Gastrocnemius medialis (tissue), 4 donors: Measurements from ENCODE around the gene AMN1. TPM values are rescaled to one million over a fixed set of nuclear protein-coding genes. Genes with fewer than 3 reads are reported as not detected.
"Not testable (repeated sequence)": the region's sequence is repeated elsewhere in the genome, so short reads cannot be mapped to it uniquely, and the experiment has no call there.

Experiments
- ATAC-seq, 2 donors: fragments of 150-250 bp; one replicate each; pipeline ENCODE4 v1.9.1; 2016
- DNase-seq, 2 donors: peaks; one replicate each; pipeline ENCODE4 v3.0.0-alpha.2; 2019
- H3K27ac ChIP-seq, 4 donors: fragments of 200-600 bp; sonication (generic); 1 replicate in 1 of 4; 2 replicates in 3 of 4; pipeline ENCODE4 v1.5.1; 2016 to 2018; ENCODE audit warnings: mild to moderate bottlenecking in 2 of 4, moderate library complexity in 1 of 4
- H3K27me3 ChIP-seq, 3 donors: fragments of 200-600 bp; sonication (generic) in 2 of 3; 1 replicate in 1 of 3; 2 replicates in 2 of 3; pipeline versions ENCODE4 v1.5.1 to v1.6.0; 2016 to 2019; ENCODE audit warnings: mild to moderate bottlenecking in 1 of 3, moderate library complexity in 1 of 3
- H3K36me3 ChIP-seq, 2 donors: fragments of 200-600 bp; sonication (generic) in 1 of 2; one replicate each; pipeline ENCODE4 v1.5.1; 2017 to 2018
- H3K4me1 ChIP-seq, 2 donors: fragments of 200-600 bp; sonication (generic) in 1 of 2; one replicate each; pipeline ENCODE4 v1.5.1; 2016 to 2017; ENCODE audit warnings: mild to moderate bottlenecking in 2 of 2
- H3K4me3 ChIP-seq, 4 donors: fragments of 200-600 bp; sonication (generic) in 3 of 4; 1 replicate in 1 of 4; 2 replicates in 3 of 4; pipeline ENCODE4 v1.5.1; 2016 to 2019; ENCODE audit warnings: mild to moderate bottlenecking in 2 of 4
- H3K9me3 ChIP-seq, 3 donors: fragments of 200-600 bp; sonication (generic) in 2 of 3; 1 replicate in 1 of 3; 2 replicates in 2 of 3; pipeline ENCODE4 v1.5.1; 2016 to 2019
- POLR2A ChIP-seq, 2 donors: fragments of 450-650 bp; IDR thresholded peaks; one replicate each; pipeline ENCODE4 v1.6.1; 2017; ENCODE audit warnings: antibody characterized with exemption in 2 of 2, mild to moderate bottlenecking in 2 of 2, moderate library complexity in 2 of 2
- in situ Hi-C, 4 donors: fragments of 200-750 bp; cut with MboI; loops; one replicate each; pipeline versions ENCODE4 v1.15.0 to v1.8.0; 2017; ENCODE audit warnings: low sequenced_read_pairs in 4 of 4
- intact Hi-C: fragments of 100-400 bp; cut with DNase I; formaldehyde crosslinking; loops from one replicate; pipeline ENCODE4 v1.15.1; 2023; ENCODE audit warnings: low total_unique reads
- total RNA-seq, 4 donors: library from RNA; depleted of rRNA; stranded (reverse); fragments of >200 nt; gene quantifications; one replicate each; pipeline versions ENCODE4 v1.1.0 to v1.2.3, GENCODE V29; 2016
- TF ChIP-seq, protein P1 (sequence below), 5 experiments: fragments of 450-650 bp in 3 of 5; fragments of 200-600 bp in 2 of 5; sonication (generic) in 2 of 5; IDR thresholded peaks in 4 of 5; conservative IDR thresholded peaks in 1 of 5; 1 replicate in 4 of 5; 2 replicates in 1 of 5; pipeline ENCODE4 v1.5.1; 2016 to 2019; ENCODE audit warnings: antibody characterized with exemption in 5 of 5, mild to moderate bottlenecking in 3 of 5, moderate library complexity in 3 of 5

The AMN1 gene
- total RNA-seq, 4 donors from 2014 or later = 14.9 to 27.2 (median 18.6) TPM

- Histone ChIP-seq H3K9me3 (peaks cover 0 to 6% (median 4%) of the 10 kb centered on the region in 3 donors), H3K36me3 (peaks cover 0 to 17% of the 10 kb centered on the region in 2 donors), H3K27ac (no peak overlapping the region), H3K4me1 (no peaks in the 10 kb centered on the region), H3K27me3 (no peaks in the 10 kb centered on the region), H3K4me3 (no peak overlapping the region)
- intact Hi-C loops = no loop called here
- TF ChIP-seq, protein P1, sequence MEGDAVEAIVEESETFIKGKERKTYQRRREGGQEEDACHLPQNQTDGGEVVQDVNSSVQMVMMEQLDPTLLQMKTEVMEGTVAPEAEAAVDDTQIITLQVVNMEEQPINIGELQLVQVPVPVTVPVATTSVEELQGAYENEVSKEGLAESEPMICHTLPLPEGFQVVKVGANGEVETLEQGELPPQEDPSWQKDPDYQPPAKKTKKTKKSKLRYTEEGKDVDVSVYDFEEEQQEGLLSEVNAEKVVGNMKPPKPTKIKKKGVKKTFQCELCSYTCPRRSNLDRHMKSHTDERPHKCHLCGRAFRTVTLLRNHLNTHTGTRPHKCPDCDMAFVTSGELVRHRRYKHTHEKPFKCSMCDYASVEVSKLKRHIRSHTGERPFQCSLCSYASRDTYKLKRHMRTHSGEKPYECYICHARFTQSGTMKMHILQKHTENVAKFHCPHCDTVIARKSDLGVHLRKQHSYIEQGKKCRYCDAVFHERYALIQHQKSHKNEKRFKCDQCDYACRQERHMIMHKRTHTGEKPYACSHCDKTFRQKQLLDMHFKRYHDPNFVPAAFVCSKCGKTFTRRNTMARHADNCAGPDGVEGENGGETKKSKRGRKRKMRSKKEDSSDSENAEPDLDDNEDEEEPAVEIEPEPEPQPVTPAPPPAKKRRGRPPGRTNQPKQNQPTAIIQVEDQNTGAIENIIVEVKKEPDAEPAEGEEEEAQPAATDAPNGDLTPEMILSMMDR (IDR thresholded peaks at IDR 0.05 in 4 of 5, conservative IDR thresholded peaks at IDR 0.05 in 1 of 5) = no peak
- no peak for TF ChIP-seq POLR2A (IDR thresholded peaks at IDR 0.05)
- ATAC-seq = no peak
- in situ Hi-C loops = loop anchor here in 3 of 4 donors (25.0 kb wide), 3 partner anchors 290 to 1015 kb away; partner anchors contain the start of genes RESF1 (in 2 of the 3) and DNM1L (in 1 of the 3)
- DNase-seq = no peak
Measured at GRCh38 chr12:31672521-31672920, 56.3 kb downstream of the AMN1 start.

DNA sequence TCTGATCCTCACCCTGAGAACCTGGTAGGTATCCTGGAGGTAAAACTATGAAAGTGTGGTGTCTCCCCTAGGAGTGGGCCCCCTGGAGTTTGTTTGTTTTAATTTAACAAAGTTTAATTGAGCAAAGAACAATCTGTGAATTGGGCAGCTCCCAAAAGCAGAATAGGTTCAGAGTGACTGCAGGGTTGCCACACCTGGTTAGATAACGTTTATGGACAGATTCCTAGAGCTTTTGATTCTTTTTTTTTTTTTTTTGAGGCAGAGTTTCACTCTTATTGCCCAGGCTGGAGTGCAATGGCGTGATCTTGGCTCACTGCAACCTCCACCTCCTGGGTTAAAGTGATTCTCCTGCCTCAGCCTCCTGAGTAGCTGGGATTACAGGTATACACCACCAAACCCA lies 59.2 kb downstream of the AMN1 start:
- H3K27ac ChIP-seq, H3K27me3 ChIP-seq, H3K9me3 ChIP-seq, ATAC-seq, H3K4me3 ChIP-seq, DNase-seq, intact Hi-C loops, H3K4me1 ChIP-seq: not testable (repeated sequence)
- peaks cover 0 to 18% of the 10 kb centered on the region in 2 donors for H3K36me3 ChIP-seq
- in situ Hi-C loops = loop anchor here in 3 of 4 donors (25.0 kb wide), 3 partner anchors 293 to 1018 kb away; partner anchors contain the start of genes RESF1 (in 2 of the 3) and DNM1L (in 1 of the 3)

GRCh38 chr12:31669020-31669419 lies 59.8 kb downstream of the AMN1 start:
- Histone ChIP-seq H3K27ac (no peak overlapping the region), H3K4me1 (no peaks in the 10 kb centered on the region), H3K36me3 (peaks cover 0 to 18% of the 10 kb centered on the region in 2 donors), H3K9me3 (peaks cover 0 to 6% (median 4%) of the 10 kb centered on the region in 3 donors), H3K27me3 (no peaks in the 10 kb centered on the region), H3K4me3 (no peak overlapping the region)
- intact Hi-C loops = no loop called here
- DNase-seq (no peak), ATAC-seq (no peak)
- TF ChIP-seq, protein P1 (IDR thresholded peaks at IDR 0.05 in 4 of 5, conservative IDR thresholded peaks at IDR 0.05 in 1 of 5) = no peak
- no peak for TF ChIP-seq POLR2A (IDR thresholded peaks at IDR 0.05)
- in situ Hi-C loops = loop anchor here in 3 of 4 donors (25.0 kb wide), 3 partner anchors 293 to 1018 kb away; partner anchors contain the start of genes RESF1 (in 2 of the 3) and DNM1L (in 1 of the 3)

DNA sequence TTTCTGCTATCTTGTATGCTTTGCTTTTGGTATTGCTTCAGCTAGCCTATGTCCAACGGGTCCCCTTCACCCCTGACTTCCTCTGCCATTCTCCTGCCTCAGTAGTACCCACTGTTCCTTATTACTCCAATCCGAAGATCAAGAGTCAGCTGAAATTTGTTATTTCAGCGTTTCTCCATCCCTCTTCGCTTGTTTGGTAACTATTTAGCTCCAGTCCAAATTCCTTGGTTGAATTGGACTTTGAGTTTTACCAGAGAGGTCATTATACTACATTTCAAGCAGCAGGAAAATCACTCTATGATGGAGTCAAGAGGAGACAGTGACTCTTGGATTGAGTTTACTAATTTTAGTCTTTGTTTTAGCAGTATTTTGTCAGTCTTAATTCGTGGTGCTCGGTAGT lies 64.8 kb downstream of the AMN1 start:
- ATAC-seq (no peak), DNase-seq (no peak)
- TF ChIP-seq POLR2A (IDR thresholded peaks at IDR 0.05) = no peak
- TF ChIP-seq, protein P1 (IDR thresholded peaks at IDR 0.05 in 4 of 5, conservative IDR thresholded peaks at IDR 0.05 in 1 of 5) = no peak
- in situ Hi-C loops (loop anchor here in 3 of 4 donors (25.0 kb wide), 3 partner anchors 298 to 1023 kb away; partner anchors contain the start of genes RESF1 (in 2 of the 3) and DNM1L (in 1 of the 3)), intact Hi-C loops (no loop called here)
- Histone ChIP-seq H3K9me3 (peaks cover 0 to 3% (median 1%) of the 10 kb centered on the region in 3 donors), H3K4me3 (no peak overlapping the region), H3K4me1 (peaks cover 0 to 12% of the 10 kb centered on the region in 2 donors), H3K27me3 (no peaks in the 10 kb centered on the region), H3K27ac (no peak overlapping the region), H3K36me3 (peaks cover 0 to 25% of the 10 kb centered on the region in 2 donors)

DNA sequence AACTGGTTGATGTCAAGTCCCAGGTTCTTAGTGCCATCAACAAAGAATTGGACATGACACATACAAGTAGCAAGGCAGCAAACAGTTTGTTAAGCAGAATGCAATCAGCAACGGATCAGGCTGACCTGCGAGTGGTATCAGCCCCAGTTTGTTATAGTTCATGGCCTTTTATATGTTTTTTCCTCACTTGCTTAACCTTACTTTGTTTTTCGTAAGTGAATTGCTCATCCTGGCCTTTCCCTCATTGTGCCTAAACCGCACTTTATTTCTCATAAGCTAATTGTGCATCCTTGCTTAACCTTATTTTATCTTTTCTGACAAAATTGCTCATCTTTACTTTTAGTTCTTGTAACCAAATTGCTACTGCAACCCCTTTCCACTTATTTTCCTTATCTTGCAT lies 65.2 kb downstream of the AMN1 start:
- TF ChIP-seq, protein P1 (IDR thresholded peaks at IDR 0.05 in 4 of 5, conservative IDR thresholded peaks at IDR 0.05 in 1 of 5) = no peak
- TF ChIP-seq POLR2A (IDR thresholded peaks at IDR 0.05) = no peak
- Histone ChIP-seq H3K4me3 (no peak overlapping the region), H3K27ac (no peak overlapping the region), H3K36me3 (peaks cover 0 to 22% of the 10 kb centered on the region in 2 donors), H3K4me1 (peaks cover 2 to 12% of the 10 kb centered on the region in 2 donors), H3K27me3 (no peaks in the 10 kb centered on the region), H3K9me3 (no peaks in the 10 kb centered on the region)
- ATAC-seq = no peak
- in situ Hi-C loops = loop anchor here in 3 of 4 donors (25.0 kb wide), 3 partner anchors 299 to 1024 kb away; partner anchors contain the start of genes RESF1 (in 2 of the 3) and DNM1L (in 1 of the 3)
- intact Hi-C loops = no loop called here
- DNase-seq = no peak
